ENCODE data around the gene LRP1B. TPM values are rescaled to one million over a fixed set of nuclear protein-coding genes. Genes with fewer than 3 reads are reported as not detected.

Gene LRP1B
- total RNA-seq, 1 donor from 2014 or later = 0.25 TPM

DNA sequence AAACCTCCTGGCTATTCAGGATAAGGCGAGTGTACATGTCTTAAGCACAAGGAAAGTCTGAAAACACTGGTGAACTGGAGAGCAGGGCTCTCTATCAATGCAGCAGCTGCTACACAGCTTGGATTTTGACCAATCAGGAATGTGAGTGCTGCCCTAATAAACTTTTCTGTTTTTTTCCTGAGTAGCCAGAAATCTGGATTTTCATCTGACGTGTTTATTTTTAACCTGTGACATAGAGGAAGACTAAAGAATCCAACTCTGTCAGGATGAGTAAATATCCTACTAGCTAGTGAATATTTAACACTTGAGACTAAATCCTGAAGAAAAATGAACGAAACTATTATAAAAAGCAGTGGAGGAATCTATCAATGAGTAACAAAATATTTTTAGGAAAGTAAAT lies 1638.9 kb downstream of the LRP1B start:
- Mint-ChIP-seq H3K36me3 (ENCODE audit: low read depth) (no peaks in the 10 kb centered on the region), H3K27ac (ENCODE audit: unreplicated experiment) (no peak overlapping the region), H3K9me3 (ENCODE audit: low read depth) (no peaks in the 10 kb centered on the region), H3K4me1 (ENCODE audit: low read depth) (peaks cover 5% of the 10 kb centered on the region), H3K27me3 (ENCODE audit: low read depth) (peaks cover 4% of the 10 kb centered on the region), H3K4me3 (ENCODE audit: unreplicated experiment) (no peak overlapping the region)
- TF ChIP-seq, protein P1, sequence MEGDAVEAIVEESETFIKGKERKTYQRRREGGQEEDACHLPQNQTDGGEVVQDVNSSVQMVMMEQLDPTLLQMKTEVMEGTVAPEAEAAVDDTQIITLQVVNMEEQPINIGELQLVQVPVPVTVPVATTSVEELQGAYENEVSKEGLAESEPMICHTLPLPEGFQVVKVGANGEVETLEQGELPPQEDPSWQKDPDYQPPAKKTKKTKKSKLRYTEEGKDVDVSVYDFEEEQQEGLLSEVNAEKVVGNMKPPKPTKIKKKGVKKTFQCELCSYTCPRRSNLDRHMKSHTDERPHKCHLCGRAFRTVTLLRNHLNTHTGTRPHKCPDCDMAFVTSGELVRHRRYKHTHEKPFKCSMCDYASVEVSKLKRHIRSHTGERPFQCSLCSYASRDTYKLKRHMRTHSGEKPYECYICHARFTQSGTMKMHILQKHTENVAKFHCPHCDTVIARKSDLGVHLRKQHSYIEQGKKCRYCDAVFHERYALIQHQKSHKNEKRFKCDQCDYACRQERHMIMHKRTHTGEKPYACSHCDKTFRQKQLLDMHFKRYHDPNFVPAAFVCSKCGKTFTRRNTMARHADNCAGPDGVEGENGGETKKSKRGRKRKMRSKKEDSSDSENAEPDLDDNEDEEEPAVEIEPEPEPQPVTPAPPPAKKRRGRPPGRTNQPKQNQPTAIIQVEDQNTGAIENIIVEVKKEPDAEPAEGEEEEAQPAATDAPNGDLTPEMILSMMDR (IDR thresholded peaks at IDR 0.05) = no peak
- no peak for DNase-seq (ENCODE audit: low spot score)

DNA sequence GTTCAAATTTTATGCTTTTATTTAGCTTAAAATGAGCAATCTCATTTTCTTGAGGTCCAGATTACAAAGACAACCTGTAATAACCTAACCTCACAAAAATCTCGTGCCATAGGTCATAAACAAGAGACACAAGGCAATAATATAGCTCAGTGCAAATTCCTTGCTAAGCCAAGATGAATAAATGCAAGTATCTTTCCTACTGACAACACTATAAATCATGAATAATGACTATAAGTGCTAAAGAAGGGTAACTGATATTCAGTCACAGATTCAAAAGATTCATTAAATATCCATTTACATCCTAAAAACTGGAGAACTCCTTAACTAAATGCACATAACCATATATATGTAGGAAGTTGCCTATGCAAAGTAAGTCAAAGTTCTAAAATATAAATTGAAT lies 1641.6 kb downstream of the LRP1B start:
- Mint-ChIP-seq H3K36me3 (ENCODE audit: low read depth) (no peaks in the 10 kb centered on the region), H3K4me3 (ENCODE audit: unreplicated experiment) (no peak overlapping the region), H3K27ac (ENCODE audit: unreplicated experiment) (no peak overlapping the region), H3K27me3 (ENCODE audit: low read depth) (peaks cover 4% of the 10 kb centered on the region), H3K9me3 (ENCODE audit: low read depth) (no peaks in the 10 kb centered on the region), H3K4me1 (ENCODE audit: low read depth) (peaks cover 5% of the 10 kb centered on the region)
- DNase-seq (ENCODE audit: low spot score) = no peak
- TF ChIP-seq, protein P1 (IDR thresholded peaks at IDR 0.05) = no peak

DNA sequence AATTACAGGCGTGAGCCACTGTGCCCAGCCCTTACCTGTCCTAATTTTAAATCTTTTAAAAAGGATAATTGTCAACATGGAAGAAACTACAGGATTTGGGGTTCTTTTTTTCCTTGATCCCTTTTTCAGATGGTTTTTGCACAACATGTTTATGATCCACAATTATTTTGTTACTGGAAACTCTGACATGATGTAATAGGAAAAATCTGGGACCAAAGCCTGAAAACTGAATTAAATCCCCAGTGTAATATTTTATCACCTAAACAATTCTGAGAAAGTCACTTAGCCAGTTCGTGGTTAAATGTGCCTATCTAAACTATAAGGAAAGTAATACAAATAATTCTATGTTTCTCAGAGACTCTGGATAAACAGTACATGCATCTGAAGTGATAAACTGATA lies 1649.7 kb downstream of the LRP1B start:
- no peaks in the 10 kb centered on the region for H3K4me1 Mint-ChIP-seq (ENCODE audit: low read depth)
- H3K9me3 Mint-ChIP-seq (ENCODE audit: low read depth) = no peaks in the 10 kb centered on the region
- TF ChIP-seq, protein P1 (IDR thresholded peaks at IDR 0.05) = no peak
- H3K27me3 Mint-ChIP-seq (ENCODE audit: low read depth) = no peaks in the 10 kb centered on the region
- H3K27ac Mint-ChIP-seq (ENCODE audit: unreplicated experiment) = no peak overlapping the region
- no peaks in the 10 kb centered on the region for H3K36me3 Mint-ChIP-seq (ENCODE audit: low read depth)
- no peak for DNase-seq (ENCODE audit: low spot score)
- no peak overlapping the region for H3K4me3 Mint-ChIP-seq (ENCODE audit: unreplicated experiment)

DNA sequence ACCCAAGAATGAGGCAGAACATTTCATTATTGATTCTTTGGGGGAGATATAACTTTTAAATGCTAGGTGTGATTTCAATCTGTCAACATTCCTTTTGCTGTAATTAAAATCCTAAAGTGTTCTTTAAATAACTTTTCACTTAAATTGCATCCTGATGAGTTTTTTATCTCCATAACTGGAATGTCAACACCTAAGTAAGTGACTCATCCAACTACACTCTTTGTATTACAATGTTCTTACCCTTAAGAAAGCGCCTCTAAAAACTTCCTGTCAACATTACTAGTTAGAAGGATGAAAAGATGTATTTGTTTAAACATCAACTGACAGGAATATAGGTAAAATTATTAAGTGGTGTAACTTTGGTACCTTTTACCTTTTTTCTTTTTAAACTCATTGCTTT lies 1657.0 kb downstream of the LRP1B start:
- Mint-ChIP-seq H3K4me3 (ENCODE audit: unreplicated experiment) (no peak overlapping the region), H3K4me1 (ENCODE audit: low read depth) (no peaks in the 10 kb centered on the region), H3K9me3 (ENCODE audit: low read depth) (no peaks in the 10 kb centered on the region), H3K27me3 (ENCODE audit: low read depth) (no peaks in the 10 kb centered on the region), H3K36me3 (ENCODE audit: low read depth) (no peaks in the 10 kb centered on the region), H3K27ac (ENCODE audit: unreplicated experiment) (no peak overlapping the region)
- DNase-seq (ENCODE audit: low spot score) = no peak
- TF ChIP-seq, protein P1 (IDR thresholded peaks at IDR 0.05) = no peak

DNA sequence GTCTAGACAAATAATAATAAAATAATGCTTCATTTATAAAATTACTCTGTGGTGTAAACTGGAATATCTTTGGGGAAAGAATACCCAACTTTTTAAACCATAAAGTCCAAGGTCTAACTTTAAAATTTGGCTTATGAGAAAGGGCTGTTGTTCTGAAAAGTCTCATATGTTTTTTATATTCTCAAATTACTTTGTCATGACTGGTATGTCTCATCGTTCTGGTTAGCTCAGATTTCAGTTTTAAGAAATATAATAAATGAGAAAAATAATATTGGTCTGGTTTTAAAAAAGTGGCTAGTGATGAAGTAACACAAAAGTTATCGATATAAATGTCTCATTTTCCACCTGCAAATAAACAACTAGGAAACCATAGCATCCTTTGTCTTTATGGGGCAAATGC lies 1658.1 kb downstream of the LRP1B start:
- Mint-ChIP-seq H3K4me3 (ENCODE audit: unreplicated experiment) (no peak overlapping the region), H3K27ac (ENCODE audit: unreplicated experiment) (no peak overlapping the region), H3K9me3 (ENCODE audit: low read depth) (no peaks in the 10 kb centered on the region), H3K27me3 (ENCODE audit: low read depth) (no peaks in the 10 kb centered on the region), H3K4me1 (ENCODE audit: low read depth) (no peaks in the 10 kb centered on the region), H3K36me3 (ENCODE audit: low read depth) (no peaks in the 10 kb centered on the region)
- TF ChIP-seq, protein P1 (IDR thresholded peaks at IDR 0.05) = no peak
- DNase-seq (ENCODE audit: low spot score) = no peak
